HEK293 (cell line): Measurements from ENCODE around the gene TSC2.

ENCODE experiments used
- TF ChIP-seq, protein P1 (sequence below): fragments of 450-650 bp; formaldehyde crosslinking; IDR thresholded peaks from 2 replicates; pipeline ENCODE4 v1.5.1; 2016; ENCODE audit warnings: missing biosample characterization, missing genetic modification characterization
- TF ChIP-seq, protein P2 (sequence below): fragments of 450-650 bp; formaldehyde crosslinking; IDR thresholded peaks from 2 replicates; pipeline ENCODE4 v1.5.1; 2016; ENCODE audit warnings: missing biosample characterization, missing genetic modification characterization, low read depth

DNA sequence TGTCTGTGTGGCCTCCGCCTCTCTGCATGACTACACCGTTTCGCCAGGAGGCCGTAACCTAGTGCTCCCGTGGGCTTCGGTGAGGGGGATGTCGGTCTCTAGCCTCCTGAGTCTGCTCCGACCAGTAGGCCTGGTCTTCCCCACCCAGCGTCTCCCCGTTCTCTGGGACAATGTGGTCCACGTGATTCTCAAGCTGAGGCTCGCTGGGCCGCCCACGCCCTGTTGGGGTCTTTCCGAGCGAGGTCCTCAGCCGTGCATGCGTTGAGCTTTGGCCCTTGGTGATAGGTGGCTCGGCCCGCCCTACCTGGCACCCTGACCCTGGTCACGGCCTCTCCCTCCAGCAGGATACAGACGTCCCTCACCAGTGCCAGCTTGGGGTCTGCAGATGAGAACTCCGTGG is 30.9 kb downstream of the TSC2 start:
- TF ChIP-seq, protein P1, sequence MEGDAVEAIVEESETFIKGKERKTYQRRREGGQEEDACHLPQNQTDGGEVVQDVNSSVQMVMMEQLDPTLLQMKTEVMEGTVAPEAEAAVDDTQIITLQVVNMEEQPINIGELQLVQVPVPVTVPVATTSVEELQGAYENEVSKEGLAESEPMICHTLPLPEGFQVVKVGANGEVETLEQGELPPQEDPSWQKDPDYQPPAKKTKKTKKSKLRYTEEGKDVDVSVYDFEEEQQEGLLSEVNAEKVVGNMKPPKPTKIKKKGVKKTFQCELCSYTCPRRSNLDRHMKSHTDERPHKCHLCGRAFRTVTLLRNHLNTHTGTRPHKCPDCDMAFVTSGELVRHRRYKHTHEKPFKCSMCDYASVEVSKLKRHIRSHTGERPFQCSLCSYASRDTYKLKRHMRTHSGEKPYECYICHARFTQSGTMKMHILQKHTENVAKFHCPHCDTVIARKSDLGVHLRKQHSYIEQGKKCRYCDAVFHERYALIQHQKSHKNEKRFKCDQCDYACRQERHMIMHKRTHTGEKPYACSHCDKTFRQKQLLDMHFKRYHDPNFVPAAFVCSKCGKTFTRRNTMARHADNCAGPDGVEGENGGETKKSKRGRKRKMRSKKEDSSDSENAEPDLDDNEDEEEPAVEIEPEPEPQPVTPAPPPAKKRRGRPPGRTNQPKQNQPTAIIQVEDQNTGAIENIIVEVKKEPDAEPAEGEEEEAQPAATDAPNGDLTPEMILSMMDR = no peak
- TF ChIP-seq, protein P2, sequence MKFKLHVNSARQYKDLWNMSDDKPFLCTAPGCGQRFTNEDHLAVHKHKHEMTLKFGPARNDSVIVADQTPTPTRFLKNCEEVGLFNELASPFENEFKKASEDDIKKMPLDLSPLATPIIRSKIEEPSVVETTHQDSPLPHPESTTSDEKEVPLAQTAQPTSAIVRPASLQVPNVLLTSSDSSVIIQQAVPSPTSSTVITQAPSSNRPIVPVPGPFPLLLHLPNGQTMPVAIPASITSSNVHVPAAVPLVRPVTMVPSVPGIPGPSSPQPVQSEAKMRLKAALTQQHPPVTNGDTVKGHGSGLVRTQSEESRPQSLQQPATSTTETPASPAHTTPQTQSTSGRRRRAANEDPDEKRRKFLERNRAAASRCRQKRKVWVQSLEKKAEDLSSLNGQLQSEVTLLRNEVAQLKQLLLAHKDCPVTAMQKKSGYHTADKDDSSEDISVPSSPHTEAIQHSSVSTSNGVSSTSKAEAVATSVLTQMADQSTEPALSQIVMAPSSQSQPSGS (tag by site-specific recombination) = no peak
